ENCODE results near the gene OR7G1. TPM values are rescaled to one million over a fixed set of nuclear protein-coding genes. Genes with fewer than 3 reads are reported as not detected.
A peak's percentile ranks its signal among the peaks of the same experiment; 100 is the strongest.
"Not testable (repeated sequence)": the region's sequence is repeated elsewhere in the genome, so short reads cannot be mapped to it uniquely, and the experiment has no call there.

Gene OR7G1
- polyA plus RNA-seq, 2 donors, result not detected

DNA sequence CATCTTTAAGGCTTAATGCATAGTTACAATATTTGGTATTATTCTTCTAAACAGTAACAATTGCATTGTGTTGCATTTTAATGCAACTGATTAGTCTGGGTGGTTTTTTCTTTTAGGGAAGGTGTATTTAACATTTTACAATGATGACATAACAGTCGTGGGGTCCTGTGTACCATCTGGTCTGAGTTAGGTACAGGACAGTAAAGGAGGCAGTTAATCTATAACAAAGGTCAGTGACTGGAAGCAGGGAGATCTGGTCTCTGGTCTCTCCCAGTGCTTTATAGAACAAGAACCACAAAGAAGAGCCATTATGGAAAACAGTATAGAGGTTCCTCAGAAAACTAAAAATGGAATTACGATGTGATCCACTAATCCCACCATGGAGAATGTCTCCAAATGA is 5.6 kb downstream of the OR7G1 start:
- Histone ChIP-seq H3K4me1 (ENCODE audit: control insufficient read depth in 2 of 2, insufficient read depth in 2 of 2, low read length in 1 of 2) (no peaks in the 10 kb centered on the region), H3K27me3 (ENCODE audit: control insufficient read depth in 1 of 2, insufficient read depth in 2 of 2, low read length in 2 of 2) (peaks cover 0 to 4% of the 10 kb centered on the region in 2 donors), H3K4me3 (ENCODE audit: low read depth in 1 of 2, low read length in 2 of 2) (no peak overlapping the region), H3K36me3 (ENCODE audit: control insufficient read depth in 2 of 2, insufficient read depth in 2 of 2, low read length in 1 of 2) (no peaks in the 10 kb centered on the region), H3K27ac (ENCODE audit: low read depth in 2 of 2, low read length in 1 of 2) (no peak overlapping the region), H3K9me3 (ENCODE audit: control insufficient read depth in 2 of 2, insufficient read depth in 1 of 2, low read depth in 1 of 2, low read length in 1 of 2) (no peaks in the 10 kb centered on the region)
- 40 to 64% methylated on average over 2 of the region's 2 CpGs for WGBS, 2 donors

- Histone ChIP-seq H3K27me3 (ENCODE audit: control insufficient read depth in 1 of 2, insufficient read depth in 2 of 2, low read length in 2 of 2) (peaks cover 0 to 4% of the 10 kb centered on the region in 2 donors), H3K9me3 (ENCODE audit: control insufficient read depth in 2 of 2, insufficient read depth in 1 of 2, low read depth in 1 of 2, low read length in 1 of 2) (no peaks in the 10 kb centered on the region), H3K4me1 (ENCODE audit: control insufficient read depth in 2 of 2, insufficient read depth in 2 of 2, low read length in 1 of 2) (no peaks in the 10 kb centered on the region), H3K4me3 (ENCODE audit: low read depth in 1 of 2, low read length in 2 of 2) (no peak within 1 kb of the TSS), H3K27ac (ENCODE audit: low read depth in 2 of 2, low read length in 1 of 2) (no peak within 1 kb of the TSS), H3K36me3 (ENCODE audit: control insufficient read depth in 2 of 2, insufficient read depth in 2 of 2, low read length in 1 of 2) (no peaks in the 10 kb centered on the region)
- WGBS, 2 donors, result 50 to 55% methylated on average over 8 of the region's 8 CpGs
Observed at GRCh38 chr19:9107375-9107774, 8.2 kb downstream of the OR7G1 start, which contains the start of gene OR7G2. Gene OR7G2, minus strand, starts transcription at chr19:9107475. Its CDS starts 4,232 bp downstream, at chr19:9103243.

- Histone ChIP-seq H3K27me3 (ENCODE audit: control insufficient read depth in 1 of 2, insufficient read depth in 2 of 2, low read length in 2 of 2) (no peaks in the 10 kb centered on the region), H3K4me3 (ENCODE audit: low read depth in 1 of 2, low read length in 2 of 2) (no peak within 1 kb of the TSS), H3K9me3 (ENCODE audit: control insufficient read depth in 2 of 2, insufficient read depth in 1 of 2, low read depth in 1 of 2, low read length in 1 of 2) (no peaks in the 10 kb centered on the region), H3K27ac (ENCODE audit: low read depth in 2 of 2, low read length in 1 of 2) (no peak within 1 kb of the TSS), H3K4me1 (ENCODE audit: control insufficient read depth in 2 of 2, insufficient read depth in 2 of 2, low read length in 1 of 2) (no peaks in the 10 kb centered on the region), H3K36me3 (ENCODE audit: control insufficient read depth in 2 of 2, insufficient read depth in 2 of 2, low read length in 1 of 2) (no peaks in the 10 kb centered on the region)
- 40 to 70% methylated on average over 2 of the region's 2 CpGs for WGBS, 2 donors
Observed at GRCh38 chr19:9086761-9087160, 28.8 kb downstream of the OR7G1 start, which contains the start of gene OR1M1. Gene OR1M1, plus strand, starts transcription at chr19:9087061. Its CDS starts 6,184 bp downstream, at chr19:9093245.

- no peaks in the 10 kb centered on the region for H3K9me3 ChIP-seq (ENCODE audit: control insufficient read depth in 2 of 2, insufficient read depth in 1 of 2, low read depth in 1 of 2, low read length in 1 of 2)
- 59 to 68% methylated on average over 4 of the region's 4 CpGs for WGBS, 2 donors
Observed at GRCh38 chr19:9078651-9079050, 36.9 kb downstream of the OR7G1 start.

DNA sequence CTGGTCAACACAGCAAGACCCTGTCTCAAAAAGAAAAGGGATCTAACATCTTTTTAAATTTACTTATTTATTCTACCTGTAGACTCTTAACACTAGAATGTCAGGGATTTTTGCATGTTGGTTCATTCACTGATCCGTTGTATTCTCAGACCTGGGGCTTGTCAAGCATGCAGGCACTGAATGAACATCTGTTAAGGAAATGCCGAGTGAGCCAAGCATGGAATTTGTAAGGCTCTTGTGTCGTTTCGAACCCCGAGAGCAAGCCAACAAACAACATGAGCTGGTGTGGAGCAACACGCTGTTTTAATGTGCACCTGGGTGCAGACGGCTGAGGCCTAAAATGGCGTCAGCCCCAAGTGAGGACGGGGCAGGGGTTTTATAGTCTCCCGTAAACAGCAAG is 38.7 kb downstream of the OR7G1 start:
- no peaks in the 10 kb centered on the region for H3K9me3 ChIP-seq (ENCODE audit: control insufficient read depth in 2 of 2, insufficient read depth in 1 of 2, low read depth in 1 of 2, low read length in 1 of 2)
- 71 to 73% methylated on average over 10 of the region's 10 CpGs for WGBS, 2 donors
- no peaks in the 10 kb centered on the region for H3K36me3 ChIP-seq (ENCODE audit: control insufficient read depth in 2 of 2, insufficient read depth in 2 of 2, low read length in 1 of 2)
- no peak overlapping the region for H3K4me3 ChIP-seq (ENCODE audit: low read depth in 1 of 2, low read length in 2 of 2)
- no peak overlapping the region for H3K27ac ChIP-seq (ENCODE audit: low read depth in 2 of 2, low read length in 1 of 2)
- H3K27me3 ChIP-seq (ENCODE audit: control insufficient read depth in 1 of 2, insufficient read depth in 2 of 2, low read length in 2 of 2), result no peaks in the 10 kb centered on the region
- H3K4me1 ChIP-seq (ENCODE audit: control insufficient read depth in 2 of 2, insufficient read depth in 2 of 2, low read length in 1 of 2), result peaks cover 0 to 6% of the 10 kb centered on the region in 2 donors

More at GRCh38 chr19:9078651-9079050, 36.9 kb downstream of the OR7G1 start:
- H3K27ac ChIP-seq (ENCODE audit: low read depth in 2 of 2, low read length in 1 of 2), result no peak overlapping the region
- H3K27me3 ChIP-seq (ENCODE audit: control insufficient read depth in 1 of 2, insufficient read depth in 2 of 2, low read length in 2 of 2), result no peaks in the 10 kb centered on the region
- no peak overlapping the region for H3K4me3 ChIP-seq (ENCODE audit: low read depth in 1 of 2, low read length in 2 of 2)
- H3K4me1 ChIP-seq (ENCODE audit: control insufficient read depth in 2 of 2, insufficient read depth in 2 of 2, low read length in 1 of 2), result peaks cover 0 to 6% of the 10 kb centered on the region in 2 donors
- H3K36me3 ChIP-seq (ENCODE audit: control insufficient read depth in 2 of 2, insufficient read depth in 2 of 2, low read length in 1 of 2), result no peaks in the 10 kb centered on the region

DNA sequence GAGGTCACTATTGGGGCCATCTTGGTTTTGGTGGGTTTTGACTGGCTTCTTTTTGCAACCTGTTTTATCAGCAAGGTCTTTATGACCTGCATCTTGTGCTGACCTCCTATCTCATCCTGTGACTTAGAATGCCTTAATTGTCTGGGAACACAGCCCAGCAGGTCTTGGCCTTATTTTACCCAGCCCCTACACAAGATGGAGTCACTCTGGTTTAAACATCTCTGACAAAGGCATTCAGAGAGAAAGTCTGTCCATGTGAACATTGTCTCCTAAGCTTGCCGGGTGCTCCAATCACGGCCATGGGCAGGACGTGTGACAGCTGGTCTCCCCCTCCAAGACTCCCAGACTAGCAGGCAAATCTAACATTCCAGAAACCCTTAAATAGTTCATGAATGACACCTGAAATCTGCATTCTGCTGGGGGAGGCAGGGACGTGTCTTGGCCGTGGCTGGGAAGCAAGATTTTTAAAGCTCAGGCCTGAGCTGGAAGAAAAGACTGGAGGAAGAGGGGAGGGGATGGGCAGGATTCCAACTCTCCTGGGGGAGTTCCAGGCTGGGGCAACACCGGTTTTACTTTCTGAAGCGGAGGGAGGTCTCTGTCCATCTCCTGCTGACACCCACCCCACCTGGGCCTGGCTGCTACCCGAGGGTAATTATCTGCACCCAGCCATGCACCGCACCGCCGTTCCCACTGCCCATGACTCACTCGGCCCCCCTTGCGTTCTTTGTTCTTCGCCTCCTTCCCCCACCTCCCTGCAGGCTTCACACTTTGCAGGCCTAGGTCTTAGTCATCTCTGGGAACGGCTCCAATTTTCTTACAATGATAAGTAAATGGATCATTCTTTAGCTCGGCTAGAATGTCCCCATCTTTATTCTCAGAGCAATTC is 40.3 kb downstream of the OR7G1 start:
- Histone ChIP-seq H3K4me3 (ENCODE audit: low read depth in 1 of 2, low read length in 2 of 2) (no peak overlapping the region), H3K27me3 (ENCODE audit: control insufficient read depth in 1 of 2, insufficient read depth in 2 of 2, low read length in 2 of 2) (no peaks in the 10 kb centered on the region), H3K9me3 (ENCODE audit: control insufficient read depth in 2 of 2, insufficient read depth in 1 of 2, low read depth in 1 of 2, low read length in 1 of 2) (no peaks in the 10 kb centered on the region), H3K27ac (ENCODE audit: low read depth in 2 of 2, low read length in 1 of 2) (peak overlapping the region in 1 of 2 donors; percentile 33), H3K36me3 (ENCODE audit: control insufficient read depth in 2 of 2, insufficient read depth in 2 of 2, low read length in 1 of 2) (no peaks in the 10 kb centered on the region), H3K4me1 (ENCODE audit: control insufficient read depth in 2 of 2, insufficient read depth in 2 of 2, low read length in 1 of 2) (peaks cover 0 to 6% of the 10 kb centered on the region in 2 donors)
- WGBS, 2 donors, result 17 to 18% methylated on average over 16 of the region's 16 CpGs

- Histone ChIP-seq H3K27ac (ENCODE audit: low read depth in 2 of 2, low read length in 1 of 2) (no peak overlapping the region), H3K27me3 (ENCODE audit: control insufficient read depth in 1 of 2, insufficient read depth in 2 of 2, low read length in 2 of 2) (no peaks in the 10 kb centered on the region), H3K9me3 (ENCODE audit: control insufficient read depth in 2 of 2, insufficient read depth in 1 of 2, low read depth in 1 of 2, low read length in 1 of 2) (no peaks in the 10 kb centered on the region), H3K4me3 (ENCODE audit: low read depth in 1 of 2, low read length in 2 of 2) (no peak overlapping the region), H3K36me3 (ENCODE audit: control insufficient read depth in 2 of 2, insufficient read depth in 2 of 2, low read length in 1 of 2) (no peaks in the 10 kb centered on the region), H3K4me1 (ENCODE audit: control insufficient read depth in 2 of 2, insufficient read depth in 2 of 2, low read length in 1 of 2) (peaks cover 0 to 6% of the 10 kb centered on the region in 2 donors)
- WGBS, 2 donors, result 67 to 74% methylated on average over 6 of the region's 6 CpGs
Observed at GRCh38 chr19:9073806-9074205, 41.8 kb downstream of the OR7G1 start.

DNA sequence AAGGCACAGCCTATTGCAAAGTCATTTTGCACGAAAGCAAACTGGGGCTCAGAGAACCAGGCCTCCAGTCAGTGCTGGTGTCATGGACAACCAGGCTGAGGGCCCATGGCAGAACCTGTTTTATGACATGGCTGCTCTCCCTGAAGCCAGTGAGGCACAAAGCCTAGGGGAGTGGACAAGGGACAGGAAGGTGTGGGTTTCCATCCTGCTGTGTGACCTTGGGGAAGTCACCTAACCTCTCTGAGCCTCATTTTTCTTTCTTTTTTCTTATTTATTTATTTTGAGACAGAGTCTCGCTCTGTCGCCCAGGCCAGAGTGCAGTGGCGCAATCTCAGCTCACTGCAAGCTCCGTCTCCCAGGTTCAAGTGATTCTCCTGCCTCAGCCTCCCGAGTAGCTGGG is 43.8 kb downstream of the OR7G1 start:
- H3K36me3 ChIP-seq (ENCODE audit: control insufficient read depth in 2 of 2, insufficient read depth in 2 of 2, low read length in 1 of 2); H3K9me3 ChIP-seq (ENCODE audit: control insufficient read depth in 2 of 2, insufficient read depth in 1 of 2, low read depth in 1 of 2, low read length in 1 of 2); H3K4me1 ChIP-seq (ENCODE audit: control insufficient read depth in 2 of 2, insufficient read depth in 2 of 2, low read length in 1 of 2); H3K27ac ChIP-seq (ENCODE audit: low read depth in 2 of 2, low read length in 1 of 2); H3K27me3 ChIP-seq (ENCODE audit: control insufficient read depth in 1 of 2, insufficient read depth in 2 of 2, low read length in 2 of 2); H3K4me3 ChIP-seq (ENCODE audit: low read depth in 1 of 2, low read length in 2 of 2): not testable (repeated sequence)
- 90 to 95% methylated on average over 6 of the region's 6 CpGs for WGBS, 2 donors

- Histone ChIP-seq H3K27me3 (ENCODE audit: control insufficient read depth in 1 of 2, insufficient read depth in 2 of 2, low read length in 2 of 2) (no peaks in the 10 kb centered on the region), H3K4me3 (ENCODE audit: low read depth in 1 of 2, low read length in 2 of 2) (no peak overlapping the region), H3K27ac (ENCODE audit: low read depth in 2 of 2, low read length in 1 of 2) (no peak overlapping the region), H3K4me1 (ENCODE audit: control insufficient read depth in 2 of 2, insufficient read depth in 2 of 2, low read length in 1 of 2) (peaks cover 0 to under 1% of the 10 kb centered on the region in 2 donors), H3K36me3 (ENCODE audit: control insufficient read depth in 2 of 2, insufficient read depth in 2 of 2, low read length in 1 of 2) (no peaks in the 10 kb centered on the region), H3K9me3 (ENCODE audit: control insufficient read depth in 2 of 2, insufficient read depth in 1 of 2, low read depth in 1 of 2, low read length in 1 of 2) (no peaks in the 10 kb centered on the region)
- WGBS, 2 donors, result 30 to 32% methylated on average over 5 of the region's 5 CpGs
Observed at GRCh38 chr19:9070066-9070465, 45.5 kb downstream of the OR7G1 start.

Data from esophagus (tissue), 2 donors.